ENCODE measurements around the gene EDEM3. TPM values are rescaled to one million over a fixed set of nuclear protein-coding genes. Genes with fewer than 3 reads are reported as not detected.

EDEM3 gene
- total RNA-seq, 1 experiment from 2014 or later, result 14.5 TPM

- ChIA-PET CTCF (no interaction called here), POLR2A (ENCODE audit: unreplicated experiment) (interaction anchor here (0.5 to 1.0 kb wide), 3 partner anchors 113 to 697 kb away, joined by 3 to 6 read pairs (median 5); no protein-coding TSS in a partner anchor)
- Histone ChIP-seq H3K27ac (peak overlapping the region; percentile 52), H4K20me1 (ENCODE audit: insufficient read depth) (no peaks in the 10 kb centered on the region), H3K9me2 (ENCODE audit: insufficient read depth) (peaks cover 5% of the 10 kb centered on the region; the same call in 1 of the 2 replicates), H3K4me1 (replicated peaks; ENCODE audit: insufficient read depth) (peaks cover 25% of the 10 kb centered on the region), H3K9me3 (ENCODE audit: insufficient read depth, low read depth) (no peaks in the 10 kb centered on the region), H3K27me3 (ENCODE audit: insufficient read depth, low read depth) (no peaks in the 10 kb centered on the region), H3K4me2 (peak overlapping the region; percentile 100), H2AFZ (peak overlapping the region; percentile 87), H3K36me3 (ENCODE audit: low read depth) (no peaks in the 10 kb centered on the region), H3F3A (ENCODE audit: insufficient read depth, low read depth) (peaks cover 21% of the 10 kb centered on the region), H3K4me3 (peak overlapping the region; percentile 98), H3K79me2 (ENCODE audit: low read depth) (peaks cover 21% of the 10 kb centered on the region)
- BruUV-seq (replicated peaks), result TSS peak; percentile 73
- DNase-seq, result peak; percentile 42 to 43
- intact Hi-C loops (cut with micrococcal nuclease; ENCODE audit: unreplicated experiment), result loop anchor here (1.0 kb wide), 1 partner anchor 403 kb away; the partner anchor contains the start of gene SWT1
- TF ChIP-seq, protein P1, sequence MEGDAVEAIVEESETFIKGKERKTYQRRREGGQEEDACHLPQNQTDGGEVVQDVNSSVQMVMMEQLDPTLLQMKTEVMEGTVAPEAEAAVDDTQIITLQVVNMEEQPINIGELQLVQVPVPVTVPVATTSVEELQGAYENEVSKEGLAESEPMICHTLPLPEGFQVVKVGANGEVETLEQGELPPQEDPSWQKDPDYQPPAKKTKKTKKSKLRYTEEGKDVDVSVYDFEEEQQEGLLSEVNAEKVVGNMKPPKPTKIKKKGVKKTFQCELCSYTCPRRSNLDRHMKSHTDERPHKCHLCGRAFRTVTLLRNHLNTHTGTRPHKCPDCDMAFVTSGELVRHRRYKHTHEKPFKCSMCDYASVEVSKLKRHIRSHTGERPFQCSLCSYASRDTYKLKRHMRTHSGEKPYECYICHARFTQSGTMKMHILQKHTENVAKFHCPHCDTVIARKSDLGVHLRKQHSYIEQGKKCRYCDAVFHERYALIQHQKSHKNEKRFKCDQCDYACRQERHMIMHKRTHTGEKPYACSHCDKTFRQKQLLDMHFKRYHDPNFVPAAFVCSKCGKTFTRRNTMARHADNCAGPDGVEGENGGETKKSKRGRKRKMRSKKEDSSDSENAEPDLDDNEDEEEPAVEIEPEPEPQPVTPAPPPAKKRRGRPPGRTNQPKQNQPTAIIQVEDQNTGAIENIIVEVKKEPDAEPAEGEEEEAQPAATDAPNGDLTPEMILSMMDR (conservative IDR thresholded peaks at IDR 0.05), result no peak
- TF ChIP-seq EZH2 (IDR thresholded peaks at IDR 0.05; ENCODE audit: low read depth), result no peak
These were observed 816 bp downstream of the EDEM3 start for GRCh38 chr1:184753608-184754475.

DNA sequence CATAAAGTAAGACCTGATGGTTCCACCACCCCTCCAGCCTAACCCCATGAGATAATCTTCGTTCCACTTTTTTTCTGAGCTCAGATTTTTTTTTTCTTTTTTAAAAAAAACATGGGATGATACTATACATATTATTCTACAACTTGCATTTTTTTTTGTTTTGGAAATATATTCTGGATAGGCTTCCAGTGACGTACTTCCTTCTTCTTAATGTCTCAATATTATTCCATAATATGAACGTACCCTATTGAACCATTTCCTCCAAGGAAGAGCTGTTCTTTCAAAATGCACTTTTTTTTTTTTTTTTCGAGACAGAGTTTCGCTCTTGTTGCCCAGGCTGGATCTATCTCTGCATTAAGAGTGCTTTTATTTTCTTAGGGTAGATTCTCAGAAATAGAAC is 1.5 kb downstream of the EDEM3 start:
- no peak for DNase-seq
- no peaks in the 10 kb centered on the region for H4K20me1 ChIP-seq (ENCODE audit: insufficient read depth)
- H3K36me3 ChIP-seq (ENCODE audit: low read depth), result no peaks in the 10 kb centered on the region
- H3K9me2 ChIP-seq (ENCODE audit: insufficient read depth), result peaks cover 5% of the 10 kb centered on the region; the same call in 1 of the 2 replicates
- H3K4me2 ChIP-seq, result peak overlapping the region; percentile 100
- CTCF ChIA-PET, result no interaction called here
- H3K27ac ChIP-seq, result peak overlapping the region; percentile 52; the same call in 1 of the 2 replicates
- no TSS peak for BruUV-seq (replicated peaks)
- no peaks in the 10 kb centered on the region for H3K27me3 ChIP-seq (ENCODE audit: insufficient read depth, low read depth)
- peak overlapping the region; percentile 87; the same call in 1 of the 2 replicates for H2AFZ ChIP-seq
- H3K79me2 ChIP-seq (ENCODE audit: low read depth), result peaks cover 21% of the 10 kb centered on the region
- TF ChIP-seq, protein P1 (conservative IDR thresholded peaks at IDR 0.05), result no peak
- TF ChIP-seq EZH2 (IDR thresholded peaks at IDR 0.05; ENCODE audit: low read depth), result no peak
- peaks cover 21% of the 10 kb centered on the region for H3F3A ChIP-seq (ENCODE audit: insufficient read depth, low read depth)
- H3K4me1 ChIP-seq (replicated peaks; ENCODE audit: insufficient read depth), result peaks cover 25% of the 10 kb centered on the region
- no peaks in the 10 kb centered on the region for H3K9me3 ChIP-seq (ENCODE audit: insufficient read depth, low read depth)
- H3K4me3 ChIP-seq, result peak overlapping the region; percentile 98
- intact Hi-C loops (cut with micrococcal nuclease; ENCODE audit: unreplicated experiment), result no loop called here
- POLR2A ChIA-PET (ENCODE audit: unreplicated experiment), result interaction anchor here (0.6 to 1.0 kb wide), 4 partner anchors 114 to 528 kb away, joined by 3 to 21 read pairs (median 10); no protein-coding TSS in a partner anchor

GRCh38 chr1:184752656-184753055 is 2.0 kb downstream of the EDEM3 start:
- H3K36me3 ChIP-seq (ENCODE audit: low read depth), result no peaks in the 10 kb centered on the region; the same call in 1 of the 2 replicates
- BruUV-seq (replicated peaks), result no TSS peak
- TF ChIP-seq EZH2 (IDR thresholded peaks at IDR 0.05; ENCODE audit: low read depth), result no peak
- TF ChIP-seq, protein P1 (conservative IDR thresholded peaks at IDR 0.05), result no peak
- peaks cover 25% of the 10 kb centered on the region for H3K4me1 ChIP-seq (replicated peaks; ENCODE audit: insufficient read depth)
- H3K27ac ChIP-seq, result no peak overlapping the region
- intact Hi-C loops (cut with micrococcal nuclease; ENCODE audit: unreplicated experiment), result no loop called here
- no peaks in the 10 kb centered on the region for H3K27me3 ChIP-seq (ENCODE audit: insufficient read depth, low read depth)
- H3K9me3 ChIP-seq (ENCODE audit: insufficient read depth, low read depth), result no peaks in the 10 kb centered on the region
- POLR2A ChIA-PET (ENCODE audit: unreplicated experiment), result interaction anchor here (0.6 to 0.7 kb wide), 2 partner anchors 153 to 527 kb away, joined by 14 to 21 read pairs; no protein-coding TSS in a partner anchor
- CTCF ChIA-PET, result no interaction called here
- peaks cover 21% of the 10 kb centered on the region for H3F3A ChIP-seq (ENCODE audit: insufficient read depth, low read depth)
- peak overlapping the region; percentile 100 for H3K4me2 ChIP-seq
- no peaks in the 10 kb centered on the region for H4K20me1 ChIP-seq (ENCODE audit: insufficient read depth)
- peak overlapping the region; percentile 98 for H3K4me3 ChIP-seq
- no peak overlapping the region for H2AFZ ChIP-seq
- DNase-seq, result no peak
- peaks cover 5% of the 10 kb centered on the region; the same call in 1 of the 2 replicates for H3K9me2 ChIP-seq (ENCODE audit: insufficient read depth)
- H3K79me2 ChIP-seq (ENCODE audit: low read depth), result peaks cover 21% of the 10 kb centered on the region
